GM13976 (cell line): ENCODE results near the gene CRACR2A.

ENCODE experiments used
- DNase-seq: peaks from one replicate; pipeline ENCODE4 v3.0.0; 2012; ENCODE audit warnings: low spot score
- CTCF ChIP-seq: IDR thresholded peaks from 2 replicates; pipeline ENCODE4 v1.5.1; 2012; ENCODE audit warnings: borderline replicate concordance, mild to moderate bottlenecking; ENCODE audit not compliant: insufficient read depth; ENCODE audit errors: extremely low read depth, missing control alignments, control extremely low read depth
- in situ Hi-C: fragments of 300-500 bp; cut with MboI; formaldehyde crosslinking; loops from one replicate; pipeline ENCODE4 v1.12.0; 2022; ENCODE audit warnings: low sequenced_read_pairs, mixed read lengths, inconsistent platforms; ENCODE audit not compliant: unreplicated experiment

The CRACR2A gene

GRCh38 chr12:3692616-3693365 lies 60.1 kb downstream of the CRACR2A start:
- TF ChIP-seq CTCF = no peak
- no peak for DNase-seq
- in situ Hi-C loops = no loop called here

GRCh38 chr12:3686463-3686862 lies 66.4 kb downstream of the CRACR2A start:
- TF ChIP-seq CTCF = no peak
- DNase-seq = no peak
- in situ Hi-C loops = no loop called here

GRCh38 chr12:3685830-3686229 lies 67.1 kb downstream of the CRACR2A start:
- DNase-seq = no peak
- TF ChIP-seq CTCF = no peak
- in situ Hi-C loops = no loop called here

- DNase-seq = no peak
- no peak for TF ChIP-seq CTCF
- in situ Hi-C loops = no loop called here
Observed at GRCh38 chr12:3684449-3685051, 68.4 kb downstream of the CRACR2A start.

GRCh38 chr12:3683670-3684069 lies 69.2 kb downstream of the CRACR2A start:
- in situ Hi-C loops = no loop called here
- no peak for TF ChIP-seq CTCF
- DNase-seq = no peak

GRCh38 chr12:3681595-3682061 lies 71.3 kb downstream of the CRACR2A start:
- no peak for TF ChIP-seq CTCF
- in situ Hi-C loops = no loop called here
- DNase-seq = no peak
